ENCODE results near the gene CRB1. TPM values are rescaled to one million over a fixed set of nuclear protein-coding genes. Genes with fewer than 3 reads are reported as not detected.

The CRB1 gene
- total RNA-seq, 6 experiments from 2014 or later = 0.07 TPM; not detected in 5

DNA sequence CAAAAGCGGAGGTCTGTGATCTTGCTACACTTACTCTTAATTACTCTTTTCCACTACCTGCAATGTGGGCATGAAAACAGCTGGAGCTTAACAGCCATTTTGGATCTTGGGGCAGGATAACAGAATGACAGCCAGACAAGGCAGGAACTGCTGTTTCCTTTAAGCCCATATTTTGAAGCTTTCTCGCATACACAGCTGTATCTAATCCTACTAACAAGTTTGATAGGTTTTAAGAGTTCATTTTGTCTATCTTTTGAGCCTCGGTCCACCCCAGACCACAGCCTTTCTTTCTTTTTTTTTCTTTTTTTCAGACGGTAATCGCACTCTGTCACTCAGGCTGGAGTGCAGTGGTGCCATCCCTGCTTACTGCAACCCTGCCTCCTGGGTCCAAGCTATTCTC lies 42.4 kb upstream of the CRB1 start:
- Mint-ChIP-seq H3K4me3 (no peak overlapping the region), H3K9me3 (no peaks in the 10 kb centered on the region)

GRCh38 chr1:197234581-197234980 lies 33.5 kb upstream of the CRB1 start:
- Mint-ChIP-seq H3K36me3 (ENCODE audit: low read depth) (no peaks in the 10 kb centered on the region), H3K27me3 (ENCODE audit: insufficient read depth) (no peaks in the 10 kb centered on the region), H3K4me3 (no peak overlapping the region), H3K9me3 (no peaks in the 10 kb centered on the region), H3K27ac (no peak overlapping the region), H3K4me1 (ENCODE audit: low read depth) (no peaks in the 10 kb centered on the region)
- DNase-seq = no peak
- TF ChIP-seq, protein P1, sequence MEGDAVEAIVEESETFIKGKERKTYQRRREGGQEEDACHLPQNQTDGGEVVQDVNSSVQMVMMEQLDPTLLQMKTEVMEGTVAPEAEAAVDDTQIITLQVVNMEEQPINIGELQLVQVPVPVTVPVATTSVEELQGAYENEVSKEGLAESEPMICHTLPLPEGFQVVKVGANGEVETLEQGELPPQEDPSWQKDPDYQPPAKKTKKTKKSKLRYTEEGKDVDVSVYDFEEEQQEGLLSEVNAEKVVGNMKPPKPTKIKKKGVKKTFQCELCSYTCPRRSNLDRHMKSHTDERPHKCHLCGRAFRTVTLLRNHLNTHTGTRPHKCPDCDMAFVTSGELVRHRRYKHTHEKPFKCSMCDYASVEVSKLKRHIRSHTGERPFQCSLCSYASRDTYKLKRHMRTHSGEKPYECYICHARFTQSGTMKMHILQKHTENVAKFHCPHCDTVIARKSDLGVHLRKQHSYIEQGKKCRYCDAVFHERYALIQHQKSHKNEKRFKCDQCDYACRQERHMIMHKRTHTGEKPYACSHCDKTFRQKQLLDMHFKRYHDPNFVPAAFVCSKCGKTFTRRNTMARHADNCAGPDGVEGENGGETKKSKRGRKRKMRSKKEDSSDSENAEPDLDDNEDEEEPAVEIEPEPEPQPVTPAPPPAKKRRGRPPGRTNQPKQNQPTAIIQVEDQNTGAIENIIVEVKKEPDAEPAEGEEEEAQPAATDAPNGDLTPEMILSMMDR (IDR thresholded peaks at IDR 0.05) = no peak

More for the DNA sequence above, 42.4 kb upstream of the CRB1 start:
- no peak overlapping the region for H3K27ac Mint-ChIP-seq
- H3K4me1 Mint-ChIP-seq (ENCODE audit: low read depth) = no peaks in the 10 kb centered on the region
- no peaks in the 10 kb centered on the region for H3K36me3 Mint-ChIP-seq (ENCODE audit: low read depth)
- no peak for DNase-seq
- peaks cover 3% of the 10 kb centered on the region; the same call in 1 of the 2 replicates for H3K27me3 Mint-ChIP-seq (ENCODE audit: insufficient read depth)
- TF ChIP-seq, protein P1 (IDR thresholded peaks at IDR 0.05) = no peak

GRCh38 chr1:197235355-197235754 lies 32.7 kb upstream of the CRB1 start:
- H3K4me3 Mint-ChIP-seq = no peak overlapping the region
- no peaks in the 10 kb centered on the region for H3K9me3 Mint-ChIP-seq
- no peak overlapping the region for H3K27ac Mint-ChIP-seq
- DNase-seq = no peak
- no peaks in the 10 kb centered on the region for H3K4me1 Mint-ChIP-seq (ENCODE audit: low read depth)
- TF ChIP-seq, protein P1 (IDR thresholded peaks at IDR 0.05) = no peak
- no peaks in the 10 kb centered on the region for H3K36me3 Mint-ChIP-seq (ENCODE audit: low read depth)
- H3K27me3 Mint-ChIP-seq (ENCODE audit: insufficient read depth) = no peaks in the 10 kb centered on the region

DNA sequence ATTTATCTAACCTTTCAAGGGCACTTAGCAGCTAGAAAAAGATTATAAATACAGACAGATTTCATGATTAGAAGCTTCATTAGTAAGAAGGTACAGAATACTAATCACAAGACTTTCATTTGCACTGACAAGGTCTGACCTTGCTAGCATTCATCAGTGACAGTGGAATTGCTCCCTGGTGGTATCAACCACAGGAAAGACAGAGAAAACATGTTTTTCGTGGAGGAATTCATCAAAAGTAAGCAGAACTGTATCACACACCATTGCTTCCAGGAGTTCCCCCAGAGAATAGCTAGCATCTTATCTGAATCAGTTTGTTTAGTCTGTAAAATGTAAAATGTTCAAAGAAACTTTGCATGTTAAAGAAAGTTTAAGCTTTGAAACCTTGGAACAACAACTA lies 20.6 kb upstream of the CRB1 start:
- TF ChIP-seq, protein P1 (IDR thresholded peaks at IDR 0.05) = no peak
- no peak overlapping the region for H3K27ac Mint-ChIP-seq
- no peak for DNase-seq
- H3K4me3 Mint-ChIP-seq = no peak overlapping the region
- no peaks in the 10 kb centered on the region for H3K4me1 Mint-ChIP-seq (ENCODE audit: low read depth)
- no peaks in the 10 kb centered on the region for H3K36me3 Mint-ChIP-seq (ENCODE audit: low read depth)
- peaks cover 1% of the 10 kb centered on the region for H3K27me3 Mint-ChIP-seq (ENCODE audit: insufficient read depth)
- H3K9me3 Mint-ChIP-seq = no peaks in the 10 kb centered on the region

GRCh38 chr1:197249324-197249723 lies 18.7 kb upstream of the CRB1 start:
- Mint-ChIP-seq H3K27me3 (ENCODE audit: insufficient read depth) (no peaks in the 10 kb centered on the region; the same call in none of the 2 replicates), H3K27ac (no peak overlapping the region), H3K9me3 (no peaks in the 10 kb centered on the region), H3K4me1 (ENCODE audit: low read depth) (no peaks in the 10 kb centered on the region), H3K4me3 (no peak overlapping the region), H3K36me3 (ENCODE audit: low read depth) (no peaks in the 10 kb centered on the region)
- TF ChIP-seq, protein P1 (IDR thresholded peaks at IDR 0.05) = no peak
- no peak for DNase-seq

DNA sequence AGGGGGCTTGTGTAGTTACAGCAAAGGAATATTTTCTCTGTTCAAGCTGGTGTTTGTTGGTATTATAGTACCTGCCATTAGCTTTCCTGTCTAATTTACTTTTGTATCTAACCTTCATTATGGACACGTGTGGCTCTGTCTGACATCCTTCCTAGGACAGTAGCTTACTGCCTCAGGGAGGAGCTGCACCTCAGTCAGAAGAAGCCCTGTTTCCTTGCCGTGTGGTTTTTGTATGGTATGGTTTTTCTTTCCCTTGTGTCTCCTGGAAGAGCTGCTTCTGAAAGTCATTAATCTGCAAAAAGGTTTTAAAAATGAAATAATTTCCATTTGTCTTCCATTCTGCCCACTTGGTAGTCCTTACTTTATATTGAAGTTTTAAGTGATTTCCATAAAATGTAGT lies 17.4 kb upstream of the CRB1 start:
- no peak for DNase-seq
- Mint-ChIP-seq H3K9me3 (no peaks in the 10 kb centered on the region), H3K4me3 (no peak overlapping the region), H3K27ac (no peak overlapping the region), H3K36me3 (ENCODE audit: low read depth) (no peaks in the 10 kb centered on the region), H3K4me1 (ENCODE audit: low read depth) (no peaks in the 10 kb centered on the region), H3K27me3 (ENCODE audit: insufficient read depth) (no peaks in the 10 kb centered on the region; the same call in 1 of the 2 replicates)
- TF ChIP-seq, protein P1 (IDR thresholded peaks at IDR 0.05) = no peak

Measured in HFFc6 (cell line).